Hippocampal formation (tissue), 2 donors: ENCODE results near the gene BBS1.
"Not testable (repeated sequence)": the region's sequence is repeated elsewhere in the genome, so short reads cannot be mapped to it uniquely, and the experiment has no call there.

Source experiments
- DNase-seq, 2 donors: peaks; one replicate each; lab custom pipeline; 2025; lab: John Stamatoyannopoulos, UW

Gene BBS1

GRCh38 chr11:66510271-66510989 lies at the start of gene BBS1:
TSS of gene BBS1 (plus strand) at chr11:66510635. CDS start at chr11:66510660, 25 bp downstream.
- DNase-seq, result peak; percentile 75 to 79

- no peak for DNase-seq
These were observed 48.4 kb upstream of the BBS1 start for GRCh38 chr11:66462010-66462409.

GRCh38 chr11:66462911-66463310 lies 47.5 kb upstream of the BBS1 start:
- no peak for DNase-seq

- DNase-seq, result not testable (repeated sequence)
These were observed 46.3 kb upstream of the BBS1 start for GRCh38 chr11:66464116-66464515.

GRCh38 chr11:66464916-66465315 lies 45.5 kb upstream of the BBS1 start:
- DNase-seq, result no peak

GRCh38 chr11:66465373-66466224 lies 44.8 kb upstream of the BBS1 start:
- no peak for DNase-seq

GRCh38 chr11:66466225-66467033 lies 44.0 kb upstream of the BBS1 start, which contains the start of gene PELI3:
TSS of gene PELI3 (plus strand) at chr11:66466905. CDS start at chr11:66468129, 1,224 bp downstream.
- DNase-seq, result peak; percentile 92 to 94

- DNase-seq, result no peak
These were observed 43.3 kb upstream of the BBS1 start for GRCh38 chr11:66467034-66467659.

GRCh38 chr11:66467756-66468155 lies 42.7 kb upstream of the BBS1 start:
- DNase-seq, result no peak

- no peak for DNase-seq
These were observed 41.7 kb upstream of the BBS1 start for GRCh38 chr11:66468691-66469090.

GRCh38 chr11:66469441-66469840 lies 41.0 kb upstream of the BBS1 start:
- DNase-seq, result no peak

- DNase-seq, result no peak
These were observed 40.4 kb upstream of the BBS1 start for GRCh38 chr11:66470015-66470414.

- DNase-seq, result no peak
These were observed 39.3 kb upstream of the BBS1 start for GRCh38 chr11:66471142-66471541.

- no peak for DNase-seq
These were observed 38.4 kb upstream of the BBS1 start for GRCh38 chr11:66472054-66472453.

GRCh38 chr11:66473167-66473566 lies 37.3 kb upstream of the BBS1 start:
- DNase-seq, result no peak

- no peak for DNase-seq
These were observed 36.6 kb upstream of the BBS1 start for GRCh38 chr11:66473608-66474515.

GRCh38 chr11:66475349-66476172 lies 34.9 kb upstream of the BBS1 start:
- no peak for DNase-seq

GRCh38 chr11:66476173-66476840 lies 34.1 kb upstream of the BBS1 start:
- no peak for DNase-seq

GRCh38 chr11:66476841-66477251 lies 33.6 kb upstream of the BBS1 start:
- no peak for DNase-seq
